ENCODE data around the gene MTFMT. TPM values are rescaled to one million over a fixed set of nuclear protein-coding genes. Genes with fewer than 3 reads are reported as not detected.

The MTFMT gene
- total and polyA plus RNA-seq, 4 donors = 6.8 to 14.7 (median 8.4) TPM

GRCh38 chr15:65055201-65055870, 25.9 kb upstream of the MTFMT start:
- 26% methylated on average over 6 of the region's 6 CpGs for WGBS
- Histone ChIP-seq H3K9me3 (ENCODE audit: control insufficient read depth in 4 of 4, low read length in 3 of 4) (no peaks in the 10 kb centered on the region), H3K36me3 (ENCODE audit: control insufficient read depth in 4 of 4, insufficient read depth in 3 of 4, low read depth in 1 of 4, low read length in 3 of 4) (no peaks in the 10 kb centered on the region), H3K9ac (ENCODE audit: low read depth in 1 of 2, low read length in 2 of 2) (peak overlapping the region in 1 of 2 donors; percentile 8), H3K4me3 (ENCODE audit: low read depth in 1 of 3, low read length in 3 of 3) (no peak overlapping the region), H3K27me3 (ENCODE audit: control insufficient read depth in 4 of 4, insufficient read depth in 4 of 4, low read length in 3 of 4) (no peaks in the 10 kb centered on the region), H3K27ac (ENCODE audit: low read depth in 1 of 2, low read length in 2 of 2) (no peak overlapping the region), H3K4me1 (ENCODE audit: control insufficient read depth in 4 of 4, insufficient read depth in 4 of 4, low read length in 3 of 4) (peaks cover 0 to 11% (median 10%) of the 10 kb centered on the region in 4 donors)
- DNase-seq (ENCODE audit: low spot score) = no peak
- TF ChIP-seq, protein P1, sequence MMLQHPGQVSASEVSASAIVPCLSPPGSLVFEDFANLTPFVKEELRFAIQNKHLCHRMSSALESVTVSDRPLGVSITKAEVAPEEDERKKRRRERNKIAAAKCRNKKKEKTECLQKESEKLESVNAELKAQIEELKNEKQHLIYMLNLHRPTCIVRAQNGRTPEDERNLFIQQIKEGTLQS (IDR thresholded peaks at IDR 0.05) = peak; percentile 52
- TF ChIP-seq NR2F2 (IDR thresholded peaks at IDR 0.05) (peak; percentile 64), FOXA1 (IDR thresholded peaks at IDR 0.05) (peak; percentile 24), YY1 (IDR thresholded peaks at IDR 0.05) (peak; percentile 58), HNF4G (IDR thresholded peaks at IDR 0.05) (no peak), GABPA (IDR thresholded peaks at IDR 0.05 in 1 of 2, conservative IDR thresholded peaks at IDR 0.05 in 1 of 2) (no peak), EGR1 (IDR thresholded peaks at IDR 0.05; ENCODE audit: low read depth in 2 of 2) (peak in 1 of 2 donors; percentile 54), SP1 (IDR thresholded peaks at IDR 0.05) (peak; percentile 86), JUND (IDR thresholded peaks at IDR 0.05) (peak; percentile 78 to 93), RAD21 (IDR thresholded peaks at IDR 0.05) (peak; percentile 44 to 47), REST (IDR thresholded peaks at IDR 0.05) (peak; percentile 53), HNF4A (conservative IDR thresholded peaks at IDR 0.05) (peak; percentile 91 to 94), FOXA2 (IDR thresholded peaks at IDR 0.05) (no peak), RXRA (IDR thresholded peaks at IDR 0.05) (peak; percentile 98 to 99)
- TF ChIP-seq, protein P2, sequence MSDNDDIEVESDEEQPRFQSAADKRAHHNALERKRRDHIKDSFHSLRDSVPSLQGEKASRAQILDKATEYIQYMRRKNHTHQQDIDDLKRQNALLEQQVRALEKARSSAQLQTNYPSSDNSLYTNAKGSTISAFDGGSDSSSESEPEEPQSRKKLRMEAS (IDR thresholded peaks at IDR 0.05) = peak; percentile 84
- TF ChIP-seq, protein P3, sequence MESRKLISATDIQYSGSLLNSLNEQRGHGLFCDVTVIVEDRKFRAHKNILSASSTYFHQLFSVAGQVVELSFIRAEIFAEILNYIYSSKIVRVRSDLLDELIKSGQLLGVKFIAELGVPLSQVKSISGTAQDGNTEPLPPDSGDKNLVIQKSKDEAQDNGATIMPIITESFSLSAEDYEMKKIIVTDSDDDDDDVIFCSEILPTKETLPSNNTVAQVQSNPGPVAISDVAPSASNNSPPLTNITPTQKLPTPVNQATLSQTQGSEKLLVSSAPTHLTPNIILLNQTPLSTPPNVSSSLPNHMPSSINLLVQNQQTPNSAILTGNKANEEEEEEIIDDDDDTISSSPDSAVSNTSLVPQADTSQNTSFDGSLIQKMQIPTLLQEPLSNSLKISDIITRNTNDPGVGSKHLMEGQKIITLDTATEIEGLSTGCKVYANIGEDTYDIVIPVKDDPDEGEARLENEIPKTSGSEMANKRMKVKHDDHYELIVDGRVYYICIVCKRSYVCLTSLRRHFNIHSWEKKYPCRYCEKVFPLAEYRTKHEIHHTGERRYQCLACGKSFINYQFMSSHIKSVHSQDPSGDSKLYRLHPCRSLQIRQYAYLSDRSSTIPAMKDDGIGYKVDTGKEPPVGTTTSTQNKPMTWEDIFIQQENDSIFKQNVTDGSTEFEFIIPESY (IDR thresholded peaks at IDR 0.05) = no peak
